Kasumi-1 (cell line): ENCODE data around the gene HUNK.
A peak's percentile ranks its signal among the peaks of the same experiment; 100 is the strongest.
"Not testable (repeated sequence)": the region's sequence is repeated elsewhere in the genome, so short reads cannot be mapped to it uniquely, and the experiment has no call there.

Source experiments
- DNase-seq, 2 experiments: peaks; one replicate each; lab custom pipeline; 2025; lab: John Stamatoyannopoulos, UW

HUNK gene

GRCh38 chr21:31870472-31871193 lies 2.2 kb upstream of the HUNK start:
- no peak for DNase-seq

DNA sequence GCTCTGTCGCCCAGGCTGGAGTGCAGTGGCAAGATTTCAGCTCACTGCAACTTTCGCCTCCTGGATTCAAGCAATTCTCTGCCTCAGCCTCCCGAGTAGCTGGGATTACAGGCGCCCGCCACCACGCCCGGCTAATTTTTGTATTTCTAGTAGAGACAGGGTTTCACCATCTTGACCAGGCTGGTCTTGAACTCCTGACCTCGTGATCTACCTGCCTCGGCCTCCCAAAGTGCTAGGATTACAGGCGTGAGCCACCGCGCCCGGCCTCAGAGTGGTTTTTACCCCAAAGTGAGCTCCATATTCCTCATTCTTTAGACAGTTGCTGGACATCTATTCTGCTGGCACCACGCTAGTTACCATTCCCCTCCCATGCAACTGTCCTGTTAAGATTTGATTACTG lies 1.4 kb upstream of the HUNK start:
- DNase-seq, result not testable (repeated sequence)

DNA sequence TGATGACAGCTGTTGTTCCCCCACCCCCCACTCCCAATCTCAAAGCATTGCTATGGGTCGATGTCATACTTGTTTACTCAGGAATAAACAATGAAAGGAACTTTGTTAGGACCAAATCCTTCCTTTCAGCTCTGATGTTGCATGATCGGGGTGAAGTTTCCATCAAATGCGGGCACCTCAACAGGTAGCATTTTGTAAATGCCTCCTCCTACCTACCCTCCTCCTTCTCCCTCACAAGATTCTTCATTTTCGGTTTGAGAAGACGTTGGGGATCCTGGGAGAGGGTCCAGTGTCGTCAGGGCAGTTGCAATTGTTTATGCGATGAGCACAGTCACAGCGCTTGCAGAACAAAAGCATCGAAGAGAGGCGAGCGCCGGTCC lies 758 bp upstream of the HUNK start:
- DNase-seq, result no peak

DNA sequence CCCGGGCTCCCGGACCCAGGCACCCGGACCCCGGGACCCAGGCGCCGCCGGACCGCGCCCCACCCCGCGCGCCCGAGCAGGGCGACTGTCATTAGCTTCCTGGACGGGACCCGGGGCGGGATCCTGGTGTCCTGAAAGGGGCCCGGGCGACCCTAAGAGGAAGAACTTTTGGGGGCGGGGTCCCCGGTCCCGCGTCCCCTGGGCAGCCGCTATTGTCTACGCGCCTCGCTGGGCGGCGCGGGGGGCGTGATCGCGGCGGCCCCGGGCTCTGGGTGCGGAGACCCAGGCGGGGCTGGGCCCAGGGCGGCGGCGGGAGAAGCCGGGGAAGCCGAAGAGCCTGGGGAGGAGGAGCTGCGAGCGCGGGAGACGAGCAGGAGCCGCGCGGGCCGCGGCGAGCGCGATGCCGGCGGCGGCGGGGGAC lies 465 bp downstream of the HUNK start:
- DNase-seq, result no peak

- peak; percentile 9 to 22 for DNase-seq
These were observed 1.1 kb downstream of the HUNK start for GRCh38 chr21:31873696-31874599.

DNA sequence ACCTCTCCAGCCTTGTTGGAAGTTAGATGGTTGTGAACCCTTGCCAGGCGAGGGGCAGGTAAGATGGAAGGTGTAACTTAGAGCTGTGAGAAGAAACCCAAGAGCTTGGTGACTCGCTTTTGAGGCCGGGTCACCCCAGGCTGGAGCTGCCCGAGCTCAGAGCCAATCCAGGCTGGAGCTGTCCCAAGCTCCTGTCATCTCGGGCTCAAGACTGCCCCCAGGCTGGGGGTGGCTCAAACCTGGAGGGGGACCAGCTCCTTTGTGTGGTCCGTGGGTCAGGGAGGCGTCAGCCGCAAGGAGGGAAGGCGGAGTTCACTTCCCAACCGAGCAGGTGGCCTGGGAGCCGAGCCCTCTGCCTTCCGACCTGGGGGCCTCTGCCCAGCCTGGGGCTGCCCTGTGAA lies 2.0 kb downstream of the HUNK start:
- DNase-seq, result no peak

DNA sequence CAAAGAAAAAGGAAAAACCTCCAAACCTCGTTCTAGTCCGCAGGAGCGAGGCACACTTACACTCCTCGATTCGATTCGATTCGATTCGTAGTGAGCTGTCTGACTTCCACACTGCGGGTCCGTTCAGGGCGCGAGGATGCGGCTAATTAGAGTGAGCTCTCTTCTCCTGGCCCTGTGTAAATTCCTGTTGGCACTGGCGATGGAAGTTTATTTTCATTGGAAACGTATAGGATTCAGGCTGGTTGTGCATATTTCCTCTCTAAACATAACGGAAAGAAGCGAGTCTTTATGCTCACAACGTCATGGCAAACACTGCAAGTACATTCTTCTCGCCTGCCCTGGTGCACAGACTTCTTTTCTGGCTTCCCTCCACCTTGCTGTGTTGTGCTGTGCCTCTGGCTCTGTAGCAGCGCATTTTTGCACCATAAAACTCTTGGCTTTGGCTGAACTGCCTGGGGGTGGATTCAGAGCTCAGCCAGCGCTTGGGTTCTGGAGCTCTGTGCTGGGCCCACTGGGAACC lies 2.7 kb downstream of the HUNK start:
- no peak for DNase-seq

- DNase-seq, result no peak
These were observed 4.7 kb downstream of the HUNK start for GRCh38 chr21:31877463-31877957.

DNA sequence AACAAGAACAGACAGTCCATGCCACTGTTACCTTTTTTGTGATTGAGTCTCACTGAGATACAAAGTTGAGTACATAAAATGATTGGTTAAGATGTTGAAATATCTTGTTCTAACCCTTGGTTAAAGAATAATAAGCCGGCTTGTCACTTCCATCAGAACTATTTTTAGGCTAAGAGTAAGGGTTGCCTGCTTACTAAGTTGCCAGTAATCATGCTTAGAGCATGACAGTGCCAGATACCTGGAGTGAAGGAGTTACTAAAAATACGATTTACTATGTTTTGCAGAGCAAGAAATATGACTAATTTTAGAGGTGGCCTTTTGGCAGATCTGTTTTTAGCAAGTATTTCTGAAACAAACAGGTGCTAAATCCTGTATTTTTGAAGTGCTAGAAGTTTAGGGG lies 6.0 kb downstream of the HUNK start:
- DNase-seq, result no peak

DNA sequence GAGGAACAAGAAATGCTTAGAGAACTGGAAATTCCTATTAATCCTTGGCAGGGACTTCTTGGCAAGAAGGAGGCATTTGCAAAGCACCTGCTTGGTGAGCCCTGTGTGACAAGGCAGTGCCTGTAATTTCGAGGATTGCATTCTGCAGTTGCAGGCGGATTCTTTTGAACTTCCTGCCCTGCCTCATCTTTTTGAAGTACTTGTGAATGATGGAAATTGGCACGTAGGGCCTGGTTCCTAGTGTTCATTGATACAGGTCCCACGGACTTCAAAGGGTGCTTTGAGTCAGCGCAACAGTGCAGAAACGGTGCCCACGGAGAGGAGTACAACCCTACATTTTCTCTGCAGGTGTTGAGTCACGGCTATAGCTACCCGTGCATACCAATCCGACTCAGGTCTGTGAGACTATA lies 6.4 kb downstream of the HUNK start:
- DNase-seq, result no peak

DNA sequence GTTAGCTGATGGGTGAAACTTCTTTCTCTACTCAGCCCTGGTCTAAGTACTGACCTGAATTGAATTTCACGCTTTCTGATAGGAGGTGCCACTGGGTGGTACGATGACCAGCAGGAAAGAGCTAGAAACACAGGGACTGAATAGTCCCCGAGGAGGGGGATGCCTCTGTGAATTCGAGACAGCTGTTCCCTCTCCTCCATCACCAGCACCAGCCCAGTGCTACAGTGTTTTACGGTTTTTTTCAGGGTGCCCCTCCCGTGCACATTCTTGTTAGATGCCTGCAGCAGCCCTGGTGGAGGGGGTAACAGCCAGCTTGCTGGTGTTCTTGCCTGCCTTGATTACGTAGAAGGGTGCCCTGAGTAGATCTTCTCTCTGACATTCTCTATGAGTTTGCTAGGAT lies 7.1 kb downstream of the HUNK start:
- DNase-seq, result no peak

DNA sequence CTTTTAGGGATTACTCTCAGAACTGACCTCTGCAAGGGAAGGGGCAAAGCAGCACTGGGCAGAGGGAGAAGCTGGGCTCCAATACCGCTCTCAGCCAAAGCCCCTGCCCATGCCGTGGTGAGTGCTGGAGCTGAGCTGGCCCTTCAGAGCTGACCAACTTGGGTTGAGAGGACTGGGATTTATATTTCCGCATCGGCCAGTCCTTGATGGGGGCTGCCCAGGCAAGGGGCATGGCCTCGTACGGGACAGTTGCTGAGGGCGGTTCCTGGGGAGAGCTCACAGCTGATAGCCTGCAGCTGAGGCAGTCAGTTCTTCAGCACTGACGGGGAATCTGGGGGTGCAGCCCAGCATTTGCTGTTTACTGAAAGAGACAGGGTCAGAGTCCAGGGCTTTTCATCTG lies 8.0 kb downstream of the HUNK start:
- DNase-seq, result no peak

- no peak for DNase-seq
These were observed 9.9 kb downstream of the HUNK start for GRCh38 chr21:31882711-31883110.

DNA sequence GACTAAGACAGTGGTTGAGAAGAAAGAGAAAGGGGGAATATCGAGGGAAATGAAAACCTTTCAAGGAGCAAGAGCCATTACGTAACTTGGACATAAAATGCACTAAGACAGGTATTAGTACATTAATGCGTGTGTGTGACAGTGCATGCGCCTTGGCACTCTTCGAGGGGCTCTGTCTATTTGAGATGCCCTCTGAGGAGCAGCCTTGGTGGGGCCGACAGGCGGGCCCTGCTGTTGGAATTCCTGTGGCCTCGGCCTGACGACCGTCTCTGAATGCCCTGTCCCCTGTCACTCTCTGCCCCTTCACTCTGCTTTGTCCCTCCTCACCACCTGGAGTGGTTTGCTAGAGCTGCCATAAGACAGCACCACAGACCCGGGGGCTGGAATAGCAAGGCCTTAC lies 12.3 kb downstream of the HUNK start:
- no peak for DNase-seq

- no peak for DNase-seq
These were observed 14.1 kb downstream of the HUNK start for GRCh38 chr21:31886915-31887314.

- no peak for DNase-seq
These were observed 14.6 kb downstream of the HUNK start for GRCh38 chr21:31887391-31887841.

GRCh38 chr21:31888936-31889371 lies 16.1 kb downstream of the HUNK start:
- no peak for DNase-seq

DNA sequence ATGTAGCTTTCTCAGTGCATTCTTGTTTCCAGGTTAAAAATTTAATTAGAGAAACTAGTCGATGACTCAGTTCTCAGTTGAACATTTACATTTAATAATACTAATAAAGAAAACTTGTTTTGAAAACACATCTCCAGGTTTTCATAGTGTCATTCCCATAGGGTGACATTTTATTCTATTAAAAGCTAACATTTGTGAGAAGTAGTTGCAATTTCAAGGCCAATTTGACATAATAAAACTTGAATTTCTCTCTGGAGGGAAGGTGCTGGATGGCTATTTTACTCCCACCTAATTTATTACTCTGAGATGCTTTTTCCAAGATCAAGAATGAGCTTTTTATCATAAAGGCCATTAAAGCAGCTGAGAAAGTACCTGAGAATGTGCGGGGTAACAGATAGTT lies 16.6 kb downstream of the HUNK start:
- no peak for DNase-seq

DNA sequence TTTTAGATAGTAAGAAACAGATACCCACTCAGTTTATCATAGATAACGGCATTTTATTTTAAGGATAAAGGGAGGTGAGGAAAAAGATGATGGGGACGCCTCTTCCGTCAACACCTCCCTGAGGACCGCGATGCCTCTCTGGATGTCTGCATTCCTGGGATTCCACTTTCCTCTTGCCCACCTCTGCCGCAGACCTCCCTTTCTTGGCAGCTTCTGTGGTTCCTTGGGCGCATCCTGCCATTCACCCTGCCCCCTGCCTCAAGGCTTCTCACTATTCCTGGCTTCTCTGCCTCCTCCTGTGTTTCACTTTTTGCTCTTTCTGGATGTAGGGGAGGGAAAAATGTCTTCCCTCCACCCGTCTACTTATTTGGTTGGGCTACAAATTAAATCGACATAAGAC lies 19.9 kb downstream of the HUNK start:
- DNase-seq, result no peak

GRCh38 chr21:31893851-31894415 lies 21.1 kb downstream of the HUNK start:
- DNase-seq, result no peak

GRCh38 chr21:31894457-31894856 lies 21.6 kb downstream of the HUNK start:
- DNase-seq, result no peak

- DNase-seq, result no peak
These were observed 22.4 kb downstream of the HUNK start for GRCh38 chr21:31895077-31895835.
